ENCODE data around the gene MNT. TPM values are rescaled to one million over a fixed set of nuclear protein-coding genes. Genes with fewer than 3 reads are reported as not detected.

Gene MNT
- total RNA-seq, 5 donors from 2014 or later (not counting 1 experiment from before 2014, with no cell fraction given) = 43.0 to 97.8 (median 58.2) TPM

GRCh38 chr17:2336215-2336851 lies 64.5 kb downstream of the MNT start, which contains the start of gene TSR1:
Gene TSR1, minus strand, starts transcription at chr17:2336457. Its CDS starts 30 bp downstream, at chr17:2336427.
- H3K9me3 ChIP-seq = no peaks in the 10 kb centered on the region
- 0% methylated on average over 38 of the region's 48 CpGs for WGBS (ENCODE audit: insufficient coverage)
- ChIA-PET POLR2A (interaction anchor here (0.6 to 1.0 kb wide), 2 partner anchors 55 to 77 kb away, joined by 3 read pairs; no protein-coding TSS in a partner anchor), CTCF (interaction anchor here (0.8 to 1.7 kb wide), 6 partner anchors 12 to 247 kb away, joined by 3 to 11 read pairs (median 3); no protein-coding TSS in a partner anchor)
- no peaks in the 10 kb centered on the region for H3K9me3 Mint-ChIP-seq
- H3K27me3 Mint-ChIP-seq = no peaks in the 10 kb centered on the region
- peak within 1 kb of the TSS; percentile 94 to 96 for H3K27ac Mint-ChIP-seq
- H3K27me3 ChIP-seq (replicated peaks in 1 of 2; ENCODE audit: control insufficient read depth in 2 of 2, extremely low read depth in 1 of 2, insufficient read depth in 2 of 2, low read length in 1 of 2) = no peaks in the 10 kb centered on the region
- H3K4me3 ChIP-seq (ENCODE audit: control insufficient read depth in 1 of 2, extremely low read depth in 1 of 2, low read length in 1 of 2) = peak within 1 kb of the TSS; percentile 83 to 91
- H3K36me3 Mint-ChIP-seq = peaks cover 11% of the 10 kb centered on the region
- peaks cover 0 to 38% of the 10 kb centered on the region in 2 donors for H3K36me3 ChIP-seq (ENCODE audit: control insufficient read depth in 2 of 2, extremely low read depth in 1 of 2, insufficient read depth in 1 of 2, low read length in 1 of 2)
- ATAC-seq (replicated peaks in 1 of 4) (peak; percentile 81 to 86 (median 84)), DNase-seq (peak; percentile 79 to 93 (median 87))
- peaks cover 28 to 39% (median 31%) of the 10 kb centered on the region in 3 donors for H3K4me1 Mint-ChIP-seq
- H3K4me3 Mint-ChIP-seq = peak within 1 kb of the TSS; percentile 99 to 100 (median 99)
- peak within 1 kb of the TSS; percentile 74 for H3K27ac ChIP-seq (ENCODE audit: low read length)
- peaks cover 12 to 33% of the 10 kb centered on the region in 2 experiments for H3K4me1 ChIP-seq (ENCODE audit: control insufficient read depth in 1 of 2, extremely low read depth in 1 of 2, insufficient read depth in 2 of 2, low read length in 2 of 2)

GRCh38 chr17:2335726-2336214 lies 65.1 kb downstream of the MNT start:
- peak overlapping the region; percentile 83 to 91 for H3K4me3 ChIP-seq (ENCODE audit: control insufficient read depth in 1 of 2, extremely low read depth in 1 of 2, low read length in 1 of 2)
- H3K9me3 ChIP-seq = no peaks in the 10 kb centered on the region
- no peaks in the 10 kb centered on the region for H3K9me3 Mint-ChIP-seq
- no peaks in the 10 kb centered on the region for H3K27me3 Mint-ChIP-seq
- H3K4me1 Mint-ChIP-seq = peaks cover 28 to 39% (median 31%) of the 10 kb centered on the region in 3 donors
- peaks cover 11% of the 10 kb centered on the region for H3K36me3 Mint-ChIP-seq
- H3K36me3 ChIP-seq (ENCODE audit: control insufficient read depth in 2 of 2, extremely low read depth in 1 of 2, insufficient read depth in 1 of 2, low read length in 1 of 2) = peaks cover 0 to 44% of the 10 kb centered on the region in 2 donors
- ChIA-PET POLR2A (interaction anchor here in 1 of 2 donors (1.0 kb wide), 1 partner anchor 76 kb away, joined by 3 read pairs; no protein-coding TSS in a partner anchor), CTCF (interaction anchor here in 1 of 2 donors (0.8 to 1.7 kb wide), 5 partner anchors 12 to 246 kb away, joined by 3 to 11 read pairs (median 3); no protein-coding TSS in a partner anchor)
- ATAC-seq (replicated peaks in 1 of 4) = no peak
- H3K27ac Mint-ChIP-seq = peak overlapping the region; percentile 94 to 96
- peak in 1 of 35 experiments; percentile 5 for DNase-seq
- peaks cover 12 to 33% of the 10 kb centered on the region in 2 experiments for H3K4me1 ChIP-seq (ENCODE audit: control insufficient read depth in 1 of 2, extremely low read depth in 1 of 2, insufficient read depth in 2 of 2, low read length in 2 of 2)
- H3K27ac ChIP-seq (ENCODE audit: low read length) = peak overlapping the region; percentile 74
- peak overlapping the region; percentile 99 to 100 (median 99) for H3K4me3 Mint-ChIP-seq
- H3K27me3 ChIP-seq (replicated peaks in 1 of 2; ENCODE audit: control insufficient read depth in 2 of 2, extremely low read depth in 1 of 2, insufficient read depth in 2 of 2, low read length in 1 of 2) = no peaks in the 10 kb centered on the region
- 6% methylated on average over 14 of the region's 17 CpGs for WGBS (ENCODE audit: insufficient coverage)

Other genes with a start within 250 kb of the MNT start
- 10 to 100 TPM; 42.7 to 55.4 (median 45.9) TPM for gene SMG6, start 97.3 kb downstream of the MNT start, total RNA-seq
- gene SRR, start 97.1 kb downstream of the MNT start, total RNA-seq = 1 to 10 TPM; 3.5 to 8.8 (median 5.2) TPM
- gene TSR1, start 64.6 kb downstream of the MNT start, total RNA-seq = 10 to 100 TPM; 27.8 to 33.7 (median 28.8) TPM
- gene SGSM2, start 63.6 kb downstream of the MNT start, total RNA-seq = 100 to 1,000 TPM; 124 to 172 (median 160) TPM
- gene METTL16, start 110.8 kb upstream of the MNT start, total RNA-seq = 10 to 100 TPM; 43.0 to 51.1 (median 43.2) TPM
- gene PAFAH1B1, start 192.6 kb upstream of the MNT start, total RNA-seq = 100 to 1,000 TPM; 113 to 133 (median 122) TPM